PC-3 (cell line): ENCODE results near the gene PSMB5. TPM values are rescaled to one million over a fixed set of nuclear protein-coding genes. Genes with fewer than 3 reads are reported as not detected.

Source experiments
- ATAC-seq: fragments of 200-7000 bp; cut with Tn5 transposase; 2 replicates; pipeline ENCODE4 v1.9.1; 2020; ENCODE audit warnings: mild to moderate bottlenecking, moderate library complexity
- BruUV-seq: library from RNA; stranded (reverse); fragments of 400-500 nt; replicated peaks from 2 replicates; lab custom pipeline; 2021; lab: Mats Ljungman, UMichigan
- CTCF ChIA-PET: fragments of 300-600 bp; sonication (Branson Sonifier 250); formaldehyde crosslinking; loops from one replicate; lab custom pipeline; 2022; ENCODE audit warnings: antibody characterized with exemption; lab: Charles Lee
- POLR2A ChIA-PET: fragments of 300-600 bp; sonication (Branson Sonifier 250); formaldehyde crosslinking; loops from one replicate; lab custom pipeline; 2022; ENCODE audit warnings: antibody characterized with exemption; ENCODE audit not compliant: unreplicated experiment; lab: Charles Lee
- DNase-seq: peaks from one replicate; pipeline ENCODE4 v3.0.0-alpha.2; 2015
- H2AFZ ChIP-seq: fragments of 300-600 bp; sonication (generic); 2 replicates; pipeline ENCODE4 v1.6.0; 2016; ENCODE audit warnings: antibody characterized with exemption, low read length
- H3F3A ChIP-seq: fragments of 300-600 bp; sonication (generic); one replicate; pipeline ENCODE4 v1.6.0; 2017; ENCODE audit warnings: antibody characterized with exemption, low read length, control low read depth, mild to moderate bottlenecking; ENCODE audit not compliant: unreplicated experiment
- H3K27ac ChIP-seq: fragments of 300-600 bp; sonication (generic); 2 replicates; pipeline ENCODE4 v1.5.1; 2016; ENCODE audit warnings: mild to moderate bottlenecking, low read length
- H3K27me3 ChIP-seq: fragments of 300-600 bp; sonication (generic); 2 replicates; pipeline ENCODE4 v1.6.1; 2016; ENCODE audit warnings: low read length, mixed read lengths
- H3K36me3 ChIP-seq: fragments of 300-600 bp; sonication (generic); 2 replicates; pipeline ENCODE4 v1.6.1; 2016; ENCODE audit warnings: low read depth, mixed run types, low read length, mixed read lengths
- H3K4me1 ChIP-seq: fragments of 300-600 bp; sonication (generic); 2 replicates; pipeline ENCODE4 v1.5.1; 2016; ENCODE audit warnings: low read length; ENCODE audit not compliant: insufficient read depth
- H3K4me2 ChIP-seq: fragments of 300-600 bp; sonication (generic); 2 replicates; pipeline ENCODE4 v1.6.0; 2016; ENCODE audit warnings: low read length
- H3K4me3 ChIP-seq: fragments of 300-600 bp; sonication (generic); 2 replicates; pipeline ENCODE4 v1.5.1; 2016; ENCODE audit warnings: mild to moderate bottlenecking, low read length, mixed read lengths
- H3K79me2 ChIP-seq: fragments of 300-600 bp; sonication (generic); 2 replicates; pipeline ENCODE4 v1.6.1; 2017; ENCODE audit warnings: low read length, mixed read lengths
- H3K9ac ChIP-seq: fragments of 300-600 bp; sonication (generic); 2 replicates; pipeline ENCODE4 v1.6.0; 2016; ENCODE audit warnings: mild to moderate bottlenecking, low read length
- H3K9me2 ChIP-seq: fragments of 300-600 bp; sonication (generic); replicated peaks from 2 replicates; pipeline ENCODE4 v1.6.1; 2016; ENCODE audit warnings: mixed run types, low read length, mixed read lengths
- H3K9me3 ChIP-seq: fragments of 300-600 bp; sonication (generic); 2 replicates; pipeline ENCODE4 v1.6.1; 2016; ENCODE audit warnings: low read length, mixed read lengths
- H4K20me1 ChIP-seq: fragments of 300-600 bp; sonication (generic); 2 replicates; pipeline ENCODE4 v1.6.1; 2016; ENCODE audit warnings: low read length, mixed read lengths
- CTCF ChIP-seq: fragments of 300-600 bp; sonication (generic); conservative IDR thresholded peaks from 2 replicates; pipeline ENCODE4 v1.5.1; 2017; ENCODE audit warnings: antibody characterized with exemption, low read depth, mild to moderate bottlenecking, low read length
- EZH2 ChIP-seq: fragments of 300-600 bp; sonication (generic); IDR thresholded peaks from one replicate; pipeline ENCODE4 v1.6.1; 2017; ENCODE audit warnings: antibody characterized with exemption, mild to moderate bottlenecking, low read length; ENCODE audit not compliant: unreplicated experiment
- EZH2phosphoT487 ChIP-seq: fragments of 300-600 bp; sonication (generic); IDR thresholded peaks from 2 replicates; pipeline ENCODE4 v1.6.1; 2018; ENCODE audit warnings: mild to moderate bottlenecking, antibody characterized with exemption, low read length, borderline replicate concordance
- intact Hi-C: fragments of 100-400 bp; cut with micrococcal nuclease; formaldehyde crosslinking; loops from 2 replicates; pipeline ENCODE4 v1.9.0; 2023
- total RNA-seq: library from RNA; depleted of rRNA; stranded (reverse); fragments of >200 nt; gene quantifications from 2 replicates; pipeline ENCODE4 v1.2.3, GENCODE V29; 2014

The PSMB5 gene
- total RNA-seq, 1 experiment from 2014 or later: 424 TPM

GRCh38 chr14:23079716-23080115, 45.0 kb upstream of the PSMB5 start:
- H4K20me1 ChIP-seq: no peaks in the 10 kb centered on the region
- ChIA-PET CTCF (interaction anchor here (3.7 kb wide), 1 partner anchor 11 kb away, joined by 19 read pairs; no protein-coding TSS in a partner anchor), POLR2A (no interaction called here)
- no peaks in the 10 kb centered on the region for H3K9me2 ChIP-seq
- H3K27ac ChIP-seq: peak overlapping the region; percentile 57; the same call in 1 of the 2 replicates
- no peak overlapping the region for H2AFZ ChIP-seq
- no TSS peak for BruUV-seq
- H3K27me3 ChIP-seq: no peaks in the 10 kb centered on the region
- H3K4me1 ChIP-seq: peaks cover 26% of the 10 kb centered on the region
- DNase-seq: no peak
- H3K79me2 ChIP-seq: 0 out of 2 replicates have a peak, but pooled peaks cover 8% of the 10 kb centered on the region
- TF ChIP-seq EZH2phosphoT487 (no peak), EZH2 (no peak), CTCF (no peak)
- peaks cover 70% of the 10 kb centered on the region for H3K36me3 ChIP-seq
- H3F3A ChIP-seq: peaks cover 7% of the 10 kb centered on the region
- no peaks in the 10 kb centered on the region for H3K9me3 ChIP-seq
- no peak overlapping the region for H3K9ac ChIP-seq
- no peak for ATAC-seq
- intact Hi-C loops: loop anchor here (10.0 kb wide), 1 partner anchor 475 kb away; the partner anchor contains the start of genes THTPA and ZFHX2
- no peak overlapping the region for H3K4me3 ChIP-seq
- H3K4me2 ChIP-seq: peak overlapping the region; percentile 63

GRCh38 chr14:23078692-23079116, 44.0 kb upstream of the PSMB5 start:
- Histone ChIP-seq H4K20me1 (no peaks in the 10 kb centered on the region), H3K36me3 (peaks cover 72% of the 10 kb centered on the region), H3K27me3 (no peaks in the 10 kb centered on the region), H3K4me2 (peak overlapping the region; percentile 63), H3K9me3 (no peaks in the 10 kb centered on the region), H3K79me2 (0 out of 2 replicates have a peak, but pooled peaks cover 5% of the 10 kb centered on the region), H3K9me2 (no peaks in the 10 kb centered on the region), H3K4me3 (peak overlapping the region; percentile 13; the same call in 1 of the 2 replicates), H3F3A (peaks cover 7% of the 10 kb centered on the region), H3K4me1 (peaks cover 26% of the 10 kb centered on the region), H3K27ac (peak overlapping the region; percentile 61), H2AFZ (no peak overlapping the region), H3K9ac (peak overlapping the region; percentile 5; the same call in 1 of the 2 replicates)
- ChIA-PET POLR2A (interaction anchor here (0.7 to 1.1 kb wide), 2 partner anchors 16 to 34 kb away, joined by 3 to 6 read pairs; partner anchors contain the start of genes ACIN1 and C14orf119), CTCF (interaction anchor here (3.7 kb wide), 1 partner anchor 10 kb away, joined by 19 read pairs; no protein-coding TSS in a partner anchor)
- intact Hi-C loops: loop anchor here (10.0 kb wide), 1 partner anchor 476 kb away; the partner anchor contains the start of genes THTPA and ZFHX2
- DNase-seq: peak; percentile 96
- peak; percentile 98 for ATAC-seq
- TF ChIP-seq EZH2 (no peak), EZH2phosphoT487 (no peak), CTCF (no peak)
- BruUV-seq: no TSS peak

- Histone ChIP-seq H2AFZ (no peak overlapping the region), H3K27me3 (no peaks in the 10 kb centered on the region), H4K20me1 (no peaks in the 10 kb centered on the region), H3K9me2 (no peaks in the 10 kb centered on the region), H3K27ac (peak overlapping the region; percentile 61), H3F3A (peaks cover 7% of the 10 kb centered on the region), H3K4me1 (peaks cover 28% of the 10 kb centered on the region), H3K9ac (peak overlapping the region; percentile 5; the same call in 1 of the 2 replicates), H3K79me2 (0 out of 2 replicates have a peak, but pooled peaks cover 5% of the 10 kb centered on the region), H3K36me3 (peaks cover 71% of the 10 kb centered on the region), H3K4me3 (no peak overlapping the region), H3K4me2 (peak overlapping the region; percentile 63; the same call in 1 of the 2 replicates), H3K9me3 (no peaks in the 10 kb centered on the region)
- DNase-seq: no peak
- ChIA-PET CTCF (interaction anchor here (1.1 to 3.7 kb wide), 2 partner anchors 9 to 42 kb away, joined by 4 to 19 read pairs; no protein-coding TSS in a partner anchor), POLR2A (interaction anchor here (1.1 kb wide), 1 partner anchor 17 kb away, joined by 6 read pairs; the partner anchor contains the start of genes ACIN1 and C14orf119)
- BruUV-seq: no TSS peak
- intact Hi-C loops: loop anchor here (2.0 to 10.0 kb wide), 2 partner anchors 31 to 477 kb away; partner anchors contain the start of genes THTPA and ZFHX2
- ATAC-seq: no peak
- TF ChIP-seq EZH2: no peak
Observed at GRCh38 chr14:23077962-23078361, 43.3 kb upstream of the PSMB5 start.
